NCI-H2171 treated with DMSO at 0.1 percent for 48 hours (cell line): Measurements from ENCODE around the gene MSS51.
"Not testable (repeated sequence)": the region's sequence is repeated elsewhere in the genome, so short reads cannot be mapped to it uniquely, and the experiment has no call there.

Experiments
- DNase-seq: peaks from one replicate; lab custom pipeline; 2025; lab: John Stamatoyannopoulos, UW

The MSS51 gene

GRCh38 chr10:73414230-73414945 lies 19.0 kb downstream of the MSS51 start:
- DNase-seq, result peak; percentile 15

GRCh38 chr10:73413528-73414229 lies 19.7 kb downstream of the MSS51 start, which contains the start of gene ANXA7:
ANXA7 (minus strand) TSS chr10:73414058; CDS start chr10:73400856, 13,202 bp downstream.
- DNase-seq, result peak; percentile 79

GRCh38 chr10:73413108-73413527 lies 20.2 kb downstream of the MSS51 start:
- DNase-seq, result peak; percentile 59

GRCh38 chr10:73410897-73411296 lies 22.5 kb downstream of the MSS51 start:
- no peak for DNase-seq

- DNase-seq, result no peak
These were observed 24.3 kb downstream of the MSS51 start for GRCh38 chr10:73408978-73409521.

- DNase-seq, result no peak
These were observed 25.3 kb downstream of the MSS51 start for GRCh38 chr10:73408061-73408460.

- no peak for DNase-seq
These were observed 25.9 kb downstream of the MSS51 start for GRCh38 chr10:73407495-73407894.

- DNase-seq, result no peak
These were observed 26.5 kb downstream of the MSS51 start for GRCh38 chr10:73406846-73407245.

- no peak for DNase-seq
These were observed 27.8 kb downstream of the MSS51 start for GRCh38 chr10:73405556-73405955.

GRCh38 chr10:73404690-73405089 lies 28.7 kb downstream of the MSS51 start:
- DNase-seq, result no peak

- DNase-seq, result no peak
These were observed 31.7 kb downstream of the MSS51 start for GRCh38 chr10:73401636-73402035.

- no peak for DNase-seq
These were observed 34.3 kb downstream of the MSS51 start for GRCh38 chr10:73399063-73399462.

GRCh38 chr10:73398024-73398423 lies 35.3 kb downstream of the MSS51 start:
- no peak for DNase-seq

GRCh38 chr10:73394325-73394724 lies 39.0 kb downstream of the MSS51 start:
- not testable (repeated sequence) for DNase-seq

GRCh38 chr10:73388228-73388627 lies 45.1 kb downstream of the MSS51 start:
- DNase-seq, result no peak

GRCh38 chr10:73386583-73386982 lies 46.8 kb downstream of the MSS51 start:
- no peak for DNase-seq

GRCh38 chr10:73379064-73379748 lies 54.2 kb downstream of the MSS51 start:
- no peak for DNase-seq

- no peak for DNase-seq
These were observed 56.7 kb downstream of the MSS51 start for GRCh38 chr10:73376679-73377078.
